ENCODE results near the gene GYG2. TPM values are rescaled to one million over a fixed set of nuclear protein-coding genes. Genes with fewer than 3 reads are reported as not detected.
A peak's percentile ranks its signal among the peaks of the same experiment; 100 is the strongest.

The GYG2 gene
- total and polyA plus RNA-seq, 8 donors: 2.2 to 8.6 (median 4.9) TPM

- peak; percentile 60 to 76 (median 70) for ATAC-seq
- intact Hi-C loops (cut with DNase I): loop anchor here in 1 of 3 donors (10.0 kb wide), 1 partner anchor 184 kb away; no protein-coding TSS in a partner anchor
- Histone ChIP-seq H3K4me1 (no peaks in the 10 kb centered on the region), H3K27ac (no peak overlapping the region), H3K27me3 (no peaks in the 10 kb centered on the region), H3K9me3 (no peaks in the 10 kb centered on the region), H3K36me3 (no peaks in the 10 kb centered on the region), H3K4me3 (peak overlapping the region; percentile 18 to 49 (median 34))
- 0 to 1% methylated on average over 26 to 43 of the region's 44 CpGs for WGBS, 2 donors
- no peak for TF ChIP-seq CTCF (IDR thresholded peaks at IDR 0.05)
- FAIRE-seq: no peak
- peak in 4 of 6 donors; percentile 22 to 81 (median 52) for DNase-seq
These were observed 255 bp downstream of the GYG2 start for GRCh38 chrX:2828959-2829411.

DNA sequence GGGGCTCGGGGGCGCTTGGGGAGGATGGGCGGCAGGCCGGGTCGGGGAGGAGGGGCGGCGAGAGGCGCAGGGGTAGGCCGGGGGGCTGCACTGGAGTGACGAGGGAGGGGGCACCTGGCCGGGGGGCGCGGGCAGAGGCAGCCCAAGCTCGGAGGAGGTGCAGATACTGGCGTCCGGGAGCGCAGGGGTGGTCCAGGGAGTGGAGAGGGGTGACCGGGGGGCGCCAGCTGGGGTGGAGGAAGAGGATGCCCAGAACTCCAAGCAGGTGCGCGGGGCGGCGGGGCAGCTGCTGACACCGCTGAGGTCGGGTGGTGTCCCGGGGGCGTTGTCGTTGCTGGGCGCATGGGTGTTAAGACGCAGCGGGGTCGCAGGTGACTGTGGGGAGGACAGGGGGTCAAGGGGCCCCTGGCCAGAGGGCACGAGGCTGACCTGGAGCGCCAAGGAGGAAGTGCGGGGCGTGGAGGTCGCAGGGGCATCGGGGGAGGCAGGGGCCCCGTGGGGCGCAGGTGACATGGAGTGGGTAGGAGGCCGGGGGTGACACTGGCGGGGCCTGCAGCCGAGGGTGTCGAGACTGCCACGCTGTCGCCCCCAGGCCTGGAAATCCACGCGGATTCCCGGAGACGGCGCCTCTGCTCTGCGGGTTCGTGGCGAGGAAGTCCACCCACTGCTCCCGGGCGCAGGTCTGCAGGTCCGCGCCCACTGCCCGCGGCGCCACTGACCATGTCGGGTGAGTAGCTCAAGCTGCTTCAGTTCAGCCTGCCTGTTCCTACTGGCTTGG, 928 bp downstream of the GYG2 start:
- TF ChIP-seq CTCF (IDR thresholded peaks at IDR 0.05): no peak
- peak overlapping the region in 3 of 4 donors; percentile 24 to 49 (median 45) for H3K4me3 ChIP-seq
- 24% methylated on average over 53 to 62 of the region's 62 CpGs for WGBS, 2 donors
- ATAC-seq (peak; percentile 5 to 23 (median 10)), DNase-seq (peak in 4 of 6 donors; percentile 16 to 79 (median 46)), FAIRE-seq (no peak)
- H3K9me3 ChIP-seq: no peaks in the 10 kb centered on the region
- no peaks in the 10 kb centered on the region for H3K27me3 ChIP-seq
- intact Hi-C loops (cut with DNase I): loop anchor here in 1 of 3 donors (10.0 kb wide), 1 partner anchor 185 kb away; no protein-coding TSS in a partner anchor
- H3K36me3 ChIP-seq: no peaks in the 10 kb centered on the region
- no peaks in the 10 kb centered on the region for H3K4me1 ChIP-seq
- H3K27ac ChIP-seq: no peak overlapping the region

DNA sequence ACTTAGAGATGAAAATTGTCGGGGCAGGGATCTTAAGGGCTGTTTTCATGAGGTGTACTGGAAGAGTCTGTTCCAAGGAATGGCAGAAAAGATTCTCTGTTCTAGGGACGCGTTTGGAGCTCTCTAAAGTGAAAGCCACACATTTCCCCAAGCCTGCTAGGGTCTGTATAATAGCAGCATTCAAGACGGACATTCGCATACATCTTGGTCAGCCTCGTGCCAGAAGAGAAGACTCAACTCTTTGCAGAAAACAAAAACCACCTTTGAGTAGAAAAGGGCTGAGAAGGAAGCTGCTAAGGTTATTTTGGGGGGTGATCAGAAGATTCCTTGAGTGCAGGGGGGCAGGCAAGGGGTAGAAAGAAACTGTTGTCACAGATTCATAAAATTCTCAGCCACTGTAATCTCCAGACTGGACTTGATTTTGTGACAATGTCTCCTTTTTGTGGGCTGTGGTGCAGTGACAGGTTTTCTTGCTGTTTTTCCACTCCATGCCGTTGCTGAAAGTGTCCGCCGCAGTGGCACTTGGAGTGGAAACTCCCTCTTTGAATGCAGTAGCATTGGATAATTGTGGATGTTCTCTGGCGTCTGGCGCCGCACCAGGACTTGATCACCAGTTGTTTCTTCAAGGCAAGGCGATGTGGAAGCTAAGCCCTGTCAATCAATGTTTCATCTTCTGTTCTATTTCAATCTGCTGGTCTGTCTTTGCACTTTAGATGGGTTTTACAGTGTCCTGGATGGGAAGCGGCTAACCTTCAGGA, 2.9 kb downstream of the GYG2 start:
- H3K4me1 ChIP-seq: no peaks in the 10 kb centered on the region
- ATAC-seq (no peak), FAIRE-seq (no peak), DNase-seq (no peak)
- no peaks in the 10 kb centered on the region for H3K9me3 ChIP-seq
- H3K4me3 ChIP-seq: no peak overlapping the region
- no peak overlapping the region for H3K27ac ChIP-seq
- H3K36me3 ChIP-seq: no peaks in the 10 kb centered on the region
- intact Hi-C loops (cut with DNase I): no loop called here
- H3K27me3 ChIP-seq: no peaks in the 10 kb centered on the region
- WGBS, 2 donors: 95 to 96% methylated on average over 14 of the region's 14 CpGs
- TF ChIP-seq CTCF (IDR thresholded peaks at IDR 0.05): no peak

- Histone ChIP-seq H3K4me3 (no peak overlapping the region), H3K36me3 (no peaks in the 10 kb centered on the region), H3K4me1 (no peaks in the 10 kb centered on the region), H3K9me3 (no peaks in the 10 kb centered on the region), H3K27me3 (no peaks in the 10 kb centered on the region), H3K27ac (no peak overlapping the region)
- WGBS, 2 donors: 98% methylated on average over 2 of the region's 2 CpGs
- intact Hi-C loops (cut with DNase I): no loop called here
- no peak for DNase-seq
- FAIRE-seq: no peak
- no peak for TF ChIP-seq CTCF (IDR thresholded peaks at IDR 0.05)
- ATAC-seq: no peak
These were observed 9.2 kb downstream of the GYG2 start for GRCh38 chrX:2837961-2838360.
